LHCN-M2 (cell line): ENCODE data around the gene PLOD1. TPM values are rescaled to one million over a fixed set of nuclear protein-coding genes. Genes with fewer than 3 reads are reported as not detected.

ENCODE experiments used
- DNase-seq: peaks from one replicate; pipeline ENCODE4 v3.0.0-alpha.2; 2012; ENCODE audit warnings: low read depth
- total RNA-seq: library from RNA; depleted of rRNA; stranded (reverse); fragments of >200 nt; gene quantifications from 2 replicates; pipeline ENCODE4 v1.2.3, GENCODE V29; 2014

The PLOD1 gene
- total RNA-seq, 1 experiment from 2014 or later, result 458 TPM

- DNase-seq, result no peak
Observed at GRCh38 chr1:11978301-11978700, 43.8 kb downstream of the PLOD1 start.

DNA sequence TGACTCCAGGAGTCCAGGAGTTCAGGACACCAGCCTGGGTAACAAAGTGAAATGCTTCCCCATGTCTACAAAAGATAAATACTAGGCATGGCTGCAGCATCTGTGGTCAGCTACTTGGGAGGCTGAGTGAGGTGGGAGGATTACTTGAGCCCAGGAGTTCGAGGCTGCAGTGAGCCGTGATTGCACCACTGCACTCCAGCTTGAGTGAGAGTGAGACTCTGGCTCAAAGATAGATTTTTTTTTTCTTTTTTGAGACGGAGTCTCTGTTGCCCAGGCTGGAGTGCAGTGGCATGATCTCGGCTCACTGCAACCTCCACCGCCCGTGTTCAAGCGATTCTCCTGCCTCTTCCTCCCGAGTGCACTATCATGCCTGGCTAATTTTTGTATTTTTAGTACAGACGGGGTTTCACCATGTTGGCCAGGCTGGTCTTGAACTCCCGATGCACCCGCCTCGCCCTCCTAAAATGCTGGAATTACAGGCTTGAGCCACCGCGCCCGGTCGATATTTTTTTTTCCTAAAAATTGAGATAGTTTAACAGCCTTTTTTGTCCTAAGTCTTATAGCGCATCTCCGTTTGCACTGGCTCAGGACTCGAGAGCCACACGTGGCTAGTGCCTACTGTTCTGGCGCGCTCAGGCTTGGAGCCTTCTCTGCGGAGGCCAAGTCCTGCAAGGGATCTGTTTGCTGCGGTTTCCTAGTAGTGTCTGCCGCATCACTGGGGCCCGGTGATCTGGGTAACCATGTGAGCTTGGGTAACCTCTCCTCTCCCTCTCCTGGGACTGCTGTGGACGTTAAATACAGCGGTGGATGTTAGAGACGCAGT is 44.7 kb downstream of the PLOD1 start:
- DNase-seq, result no peak

DNA sequence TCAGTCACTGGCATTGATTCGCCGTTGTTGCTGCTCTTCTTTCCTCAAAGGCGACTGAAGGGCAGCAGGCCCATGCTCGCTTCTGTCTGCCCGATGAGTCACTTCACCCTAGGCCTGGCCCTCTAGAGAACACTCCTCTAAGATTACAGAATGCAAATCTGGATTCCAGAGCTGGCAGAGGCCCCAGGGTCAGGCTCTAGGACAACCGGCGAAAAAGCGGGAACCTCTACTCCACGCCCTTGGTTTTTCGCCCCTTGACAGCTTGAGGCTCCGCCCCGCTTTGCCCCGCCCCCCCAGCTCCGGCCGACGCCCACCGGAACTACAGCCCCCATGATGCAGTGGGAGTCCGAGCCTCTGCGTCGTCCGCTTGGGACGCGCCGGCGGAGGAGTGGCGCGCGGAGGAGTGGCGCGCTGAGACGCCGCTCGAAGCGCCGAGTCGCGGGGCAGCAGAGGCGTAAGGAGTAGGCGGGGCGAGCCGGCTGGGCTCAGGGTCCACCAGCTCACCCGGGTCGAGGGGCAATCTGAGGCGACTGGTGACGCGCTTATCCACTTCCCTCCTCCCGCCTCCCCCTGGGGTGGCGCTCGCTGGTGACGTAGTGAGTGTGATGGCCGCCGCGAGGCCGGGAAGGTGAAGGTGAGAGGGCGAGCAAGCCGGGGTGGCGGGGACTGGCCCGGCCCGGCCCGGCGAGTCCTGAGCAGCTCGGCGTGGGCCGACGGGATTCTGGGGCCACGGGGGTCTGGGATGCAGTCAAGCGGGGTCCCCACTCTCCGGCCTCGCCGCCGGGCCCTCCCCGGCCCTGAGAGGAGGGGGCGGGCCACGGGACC is 45.5 kb downstream of the PLOD1 start, which contains the start of gene MFN2:
MFN2 (plus strand) TSS at position 594 of the 825 bp plus-strand sequence. CDS start 8,725 bp downstream, outside the sequence.
- DNase-seq, result peak; percentile 98

DNA sequence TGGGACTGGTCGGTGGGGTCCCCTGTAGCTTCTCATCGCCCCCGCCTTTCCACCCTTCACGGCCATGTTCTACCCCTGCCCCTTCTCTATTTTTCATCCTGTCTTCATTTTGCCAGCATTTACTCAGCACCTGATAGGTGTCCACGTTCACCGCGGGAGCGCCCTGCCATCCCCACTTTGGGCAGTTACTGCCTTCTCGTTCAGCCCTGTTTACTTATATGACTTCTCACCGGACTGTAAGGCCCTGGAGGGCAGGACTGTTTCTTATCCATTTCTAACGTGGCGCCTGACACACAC is 46.1 kb downstream of the PLOD1 start:
- DNase-seq, result no peak

DNA sequence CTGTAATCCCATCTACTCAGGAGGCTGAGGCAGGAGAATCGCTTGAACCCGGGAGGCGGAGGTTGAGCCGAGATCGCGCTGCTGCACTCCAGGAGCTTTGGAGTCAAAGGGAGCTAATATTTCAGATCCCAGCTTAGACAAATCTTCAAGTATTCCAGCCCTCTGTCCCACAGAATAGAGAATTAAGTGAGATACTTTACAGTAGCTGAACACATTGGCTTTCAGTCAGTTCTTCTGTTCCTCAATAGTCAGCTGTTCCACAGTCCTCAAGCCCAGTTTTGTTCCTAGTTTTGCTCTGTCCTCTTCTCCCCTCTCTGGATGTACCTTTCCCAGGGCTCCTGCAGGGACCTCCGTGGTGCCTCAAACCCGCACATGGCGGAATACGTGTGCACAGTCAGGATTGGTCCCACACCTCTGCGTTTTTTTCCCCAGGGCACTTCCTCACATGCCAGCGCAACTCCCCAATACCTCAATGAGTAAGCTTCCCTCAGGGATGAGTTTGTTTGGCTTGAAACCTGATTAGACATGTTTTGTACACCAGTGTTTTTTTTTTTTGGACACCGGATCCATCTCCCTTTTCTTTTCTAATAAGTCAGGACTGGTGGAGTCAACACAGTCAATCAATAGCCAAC is 47.0 kb downstream of the PLOD1 start:
- DNase-seq, result no peak

DNA sequence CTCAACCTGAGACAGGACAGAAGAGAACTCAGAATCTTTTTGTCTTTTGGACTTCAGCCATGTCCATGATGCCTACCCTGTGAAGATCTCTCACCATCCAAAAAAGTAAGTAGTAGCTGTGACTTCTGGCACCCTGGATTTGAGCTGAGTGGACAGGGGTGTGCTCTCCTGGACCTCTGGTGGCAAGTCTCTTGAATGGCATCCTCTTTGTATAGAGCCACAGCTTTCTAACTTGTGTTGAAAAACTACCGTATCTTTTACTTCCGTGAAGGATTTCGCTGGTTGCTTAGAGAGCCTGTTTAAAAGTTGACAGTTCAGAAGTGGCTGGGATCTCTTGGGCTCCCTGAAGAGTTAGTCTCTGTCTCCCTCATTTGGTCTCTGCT is 47.5 kb downstream of the PLOD1 start:
- no peak for DNase-seq

- DNase-seq, result no peak
Observed at GRCh38 chr1:11984121-11984520, 49.6 kb downstream of the PLOD1 start.

DNA sequence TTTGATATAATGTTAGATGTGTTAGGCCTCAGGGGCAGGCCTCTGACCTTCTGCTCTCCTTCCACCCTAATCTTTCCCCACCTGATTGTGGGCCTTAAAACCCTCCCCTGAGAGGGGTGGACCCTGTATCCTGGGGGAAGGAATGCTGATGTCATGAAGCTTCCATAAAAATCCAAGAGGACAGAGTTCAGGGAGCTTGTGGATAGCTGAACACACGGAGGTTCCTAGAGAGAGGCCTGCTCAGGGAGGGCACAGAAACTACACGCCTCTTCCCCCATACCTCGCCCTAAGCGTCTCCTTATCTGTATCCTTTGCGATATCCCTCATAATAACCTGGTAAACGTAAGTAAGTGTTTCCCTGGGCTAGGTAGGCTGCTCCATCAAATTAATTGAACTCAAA is 50.1 kb downstream of the PLOD1 start:
- DNase-seq, result no peak

- no peak for DNase-seq
Observed at GRCh38 chr1:11985171-11985570, 50.7 kb downstream of the PLOD1 start.

DNA sequence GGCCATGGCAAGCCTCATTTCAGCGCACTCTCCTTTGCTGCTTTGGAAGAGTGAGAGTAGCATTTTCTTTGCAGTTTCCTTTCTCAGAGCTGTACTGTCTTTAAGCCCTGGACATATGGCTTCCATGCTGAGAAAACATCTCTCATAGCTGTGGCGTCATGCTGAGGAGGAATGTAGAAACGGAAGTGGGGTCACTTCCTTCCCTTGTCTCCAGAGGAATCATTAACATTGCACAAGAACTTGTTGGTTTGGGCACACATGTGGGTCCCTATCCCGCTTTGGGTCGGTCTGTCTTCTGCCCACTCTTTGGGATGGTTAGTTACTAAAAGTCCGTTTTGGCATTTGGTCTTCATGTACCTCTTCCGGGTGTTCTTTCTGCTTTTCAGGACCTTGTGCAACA is 51.3 kb downstream of the PLOD1 start:
- no peak for DNase-seq

- no peak for DNase-seq
Observed at GRCh38 chr1:11989669-11990068, 55.2 kb downstream of the PLOD1 start.

GRCh38 chr1:11990303-11991032 is 56.0 kb downstream of the PLOD1 start:
- no peak for DNase-seq

DNA sequence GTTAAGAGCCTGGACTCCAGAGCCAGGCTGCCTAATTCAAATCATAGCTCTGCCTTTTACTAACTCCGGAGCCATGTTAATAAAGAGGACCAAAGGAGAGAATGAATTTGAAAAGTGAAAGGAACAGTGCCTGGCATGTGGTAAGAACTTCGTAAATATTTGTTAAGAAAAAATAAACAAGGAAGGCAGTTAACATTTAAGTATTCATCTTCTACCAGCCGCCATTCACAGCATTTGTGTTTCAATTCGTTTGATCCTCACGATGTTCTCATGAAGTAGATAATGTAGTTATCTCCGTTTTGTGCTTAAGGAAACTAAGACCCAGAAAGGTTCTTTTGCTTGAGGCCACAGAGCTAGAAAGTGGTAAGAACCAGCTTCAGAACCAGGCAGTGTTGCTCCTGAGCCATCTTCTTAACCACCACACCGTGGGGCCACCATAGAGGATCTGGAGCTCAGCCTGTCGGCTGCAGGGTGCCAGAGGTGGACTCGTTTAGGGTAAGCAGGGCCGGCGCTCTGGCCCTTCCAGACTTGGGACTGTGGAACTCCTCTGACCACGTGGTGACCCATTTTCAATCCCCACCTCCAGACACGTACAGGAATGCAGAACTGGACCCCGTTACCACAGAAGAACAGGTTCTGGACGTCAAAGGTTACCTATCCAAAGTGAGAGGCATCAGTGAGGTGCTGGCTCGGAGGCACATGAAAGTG is 57.6 kb downstream of the PLOD1 start:
- DNase-seq, result no peak

- no peak for DNase-seq
Observed at GRCh38 chr1:11997081-11997850, 62.7 kb downstream of the PLOD1 start.

DNA sequence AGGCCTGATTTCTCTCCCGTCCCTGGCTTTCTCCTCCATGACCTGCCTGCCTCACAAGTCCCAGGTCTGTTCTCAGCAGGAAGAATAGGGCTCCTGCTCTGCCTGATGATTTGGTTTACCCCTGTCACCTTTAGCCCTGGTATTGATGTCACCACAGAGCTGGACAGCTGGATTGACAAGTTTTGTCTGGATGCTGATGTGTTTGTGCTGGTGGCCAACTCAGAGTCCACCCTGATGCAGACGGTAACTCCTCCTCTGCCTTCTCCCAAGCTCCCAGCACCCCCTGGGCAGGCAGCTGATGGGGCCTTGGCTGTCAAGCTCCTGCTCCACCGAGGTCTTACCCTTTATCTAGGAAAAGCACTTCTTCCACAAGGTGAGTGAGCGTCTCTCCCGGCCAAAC is 64.1 kb downstream of the PLOD1 start:
- no peak for DNase-seq

DNA sequence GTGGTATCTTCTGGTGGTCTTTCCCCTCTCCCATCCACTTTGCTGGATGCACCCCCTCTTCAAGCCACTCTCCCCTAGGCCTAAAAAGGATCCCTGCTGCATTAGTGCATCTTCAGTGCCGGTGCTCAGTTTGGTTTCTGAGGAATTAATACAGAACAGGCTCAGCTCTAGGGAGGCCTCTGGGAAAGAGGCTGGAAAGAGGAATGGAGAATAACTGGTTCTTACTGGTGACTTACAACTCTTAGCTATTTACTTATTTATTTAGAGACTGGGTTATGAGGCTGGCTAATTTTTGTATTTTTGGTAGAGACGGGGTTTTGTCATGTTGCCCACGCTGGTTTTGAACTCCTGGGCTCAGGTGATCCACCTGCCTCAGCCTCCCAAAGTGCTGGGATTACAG is 64.7 kb downstream of the PLOD1 start:
- no peak for DNase-seq

GRCh38 chr1:12001249-12001917 is 66.9 kb downstream of the PLOD1 start:
- DNase-seq, result no peak

GRCh38 chr1:12001996-12002493 is 67.5 kb downstream of the PLOD1 start:
- DNase-seq, result no peak

DNA sequence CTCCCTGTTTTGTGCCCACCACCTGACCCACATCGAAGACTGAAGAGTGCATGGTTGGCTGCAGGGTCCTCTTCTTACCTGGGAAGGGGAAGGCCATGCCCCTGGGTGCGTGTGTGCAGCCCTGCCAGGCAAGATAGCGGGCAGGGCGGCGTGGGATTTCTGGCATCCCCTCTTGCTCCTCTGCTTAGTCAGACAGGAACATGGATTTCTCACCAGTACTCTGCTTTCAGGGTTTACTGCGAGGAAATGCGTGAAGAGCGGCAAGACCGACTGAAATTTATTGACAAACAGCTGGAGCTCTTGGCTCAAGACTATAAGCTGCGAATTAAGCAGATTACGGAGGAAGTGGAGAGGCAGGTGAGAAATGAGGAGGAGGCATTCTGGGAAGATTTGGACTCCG is 69.2 kb downstream of the PLOD1 start:
- no peak for DNase-seq
